WI38 (cell line): ENCODE results near the gene E2F8.

ENCODE experiments used
- H3K4me3 ChIP-seq: 2 replicates; pipeline ENCODE4 v1.5.1; 2011; ENCODE audit warnings: low read depth, mild to moderate bottlenecking, control low read depth, low read length
- TF ChIP-seq, protein P1 (sequence below): IDR thresholded peaks from 2 replicates; pipeline ENCODE4 v1.5.1; 2012; ENCODE audit warnings: low read depth, mild to moderate bottlenecking, control low read depth, low read length

E2F8 gene

DNA sequence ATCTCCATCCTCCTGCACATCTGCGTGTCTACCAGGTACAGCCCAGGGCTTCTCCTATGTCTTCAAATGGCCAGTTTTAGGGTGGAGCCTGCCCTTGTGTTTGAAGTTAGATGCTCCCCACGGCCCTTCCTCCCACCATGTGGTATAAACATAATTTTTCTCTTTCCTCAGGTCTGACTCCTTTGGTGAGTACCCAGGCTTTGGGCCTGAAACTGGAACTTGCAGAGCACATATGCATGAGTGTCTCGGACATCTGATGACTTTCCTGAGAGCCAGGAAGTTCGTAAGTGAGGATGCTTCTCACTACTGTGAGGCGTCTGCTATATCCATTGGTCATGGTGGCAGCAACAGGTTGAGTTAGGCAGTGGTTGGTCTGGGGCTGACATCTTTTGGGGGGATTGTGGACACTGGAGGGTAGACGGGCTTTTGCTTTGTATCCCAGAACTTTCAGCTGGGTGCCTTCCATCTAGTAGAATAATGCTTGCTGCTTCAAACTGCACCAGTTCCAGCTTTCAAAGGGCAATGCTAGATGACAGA, 55.2 kb downstream of the E2F8 start:
- TF ChIP-seq, protein P1, sequence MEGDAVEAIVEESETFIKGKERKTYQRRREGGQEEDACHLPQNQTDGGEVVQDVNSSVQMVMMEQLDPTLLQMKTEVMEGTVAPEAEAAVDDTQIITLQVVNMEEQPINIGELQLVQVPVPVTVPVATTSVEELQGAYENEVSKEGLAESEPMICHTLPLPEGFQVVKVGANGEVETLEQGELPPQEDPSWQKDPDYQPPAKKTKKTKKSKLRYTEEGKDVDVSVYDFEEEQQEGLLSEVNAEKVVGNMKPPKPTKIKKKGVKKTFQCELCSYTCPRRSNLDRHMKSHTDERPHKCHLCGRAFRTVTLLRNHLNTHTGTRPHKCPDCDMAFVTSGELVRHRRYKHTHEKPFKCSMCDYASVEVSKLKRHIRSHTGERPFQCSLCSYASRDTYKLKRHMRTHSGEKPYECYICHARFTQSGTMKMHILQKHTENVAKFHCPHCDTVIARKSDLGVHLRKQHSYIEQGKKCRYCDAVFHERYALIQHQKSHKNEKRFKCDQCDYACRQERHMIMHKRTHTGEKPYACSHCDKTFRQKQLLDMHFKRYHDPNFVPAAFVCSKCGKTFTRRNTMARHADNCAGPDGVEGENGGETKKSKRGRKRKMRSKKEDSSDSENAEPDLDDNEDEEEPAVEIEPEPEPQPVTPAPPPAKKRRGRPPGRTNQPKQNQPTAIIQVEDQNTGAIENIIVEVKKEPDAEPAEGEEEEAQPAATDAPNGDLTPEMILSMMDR = no peak

DNA sequence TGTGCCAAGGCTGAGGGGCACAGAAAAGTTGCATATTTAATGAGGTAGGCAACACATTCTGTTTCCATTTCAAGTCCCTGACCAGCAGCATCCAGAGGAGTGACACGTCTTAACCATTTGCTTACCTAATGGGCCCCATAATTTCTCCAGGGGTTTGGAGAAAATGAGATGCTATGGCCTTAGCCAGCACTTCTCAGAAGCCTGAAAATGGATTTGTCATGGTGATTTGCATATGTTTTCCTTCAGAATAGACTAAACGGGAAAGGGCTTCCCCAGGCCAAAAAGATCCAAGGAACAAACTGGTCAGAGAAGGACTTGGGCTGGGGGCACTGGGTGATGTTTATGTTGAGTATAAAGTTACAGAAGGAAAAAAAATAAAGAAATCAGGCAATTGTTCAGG, 55.7 kb downstream of the E2F8 start:
- TF ChIP-seq, protein P1 = no peak
- no peak overlapping the region for H3K4me3 ChIP-seq

More for the DNA sequence above, 55.2 kb downstream of the E2F8 start:
- no peak overlapping the region for H3K4me3 ChIP-seq

DNA sequence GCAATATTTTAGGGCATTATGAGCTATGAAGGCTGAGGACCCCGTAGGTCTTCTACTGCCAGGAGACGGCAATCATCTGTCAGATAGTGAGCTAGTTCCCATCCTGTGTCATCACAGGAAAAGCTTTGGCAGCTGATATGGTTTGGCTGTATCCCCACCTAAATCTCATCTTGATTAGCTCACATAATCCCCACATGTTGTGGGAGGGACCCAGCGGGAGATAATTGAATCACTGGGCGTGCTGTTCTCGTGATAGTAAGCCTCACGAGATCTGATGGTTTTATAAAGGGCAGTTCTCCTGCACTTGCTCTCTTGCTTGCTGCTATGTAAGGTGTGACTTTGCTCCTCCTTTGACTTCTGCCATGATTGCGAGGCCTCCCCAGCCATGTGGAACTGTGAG, 57.1 kb downstream of the E2F8 start:
- H3K4me3 ChIP-seq = no peak overlapping the region
- TF ChIP-seq, protein P1 = no peak

DNA sequence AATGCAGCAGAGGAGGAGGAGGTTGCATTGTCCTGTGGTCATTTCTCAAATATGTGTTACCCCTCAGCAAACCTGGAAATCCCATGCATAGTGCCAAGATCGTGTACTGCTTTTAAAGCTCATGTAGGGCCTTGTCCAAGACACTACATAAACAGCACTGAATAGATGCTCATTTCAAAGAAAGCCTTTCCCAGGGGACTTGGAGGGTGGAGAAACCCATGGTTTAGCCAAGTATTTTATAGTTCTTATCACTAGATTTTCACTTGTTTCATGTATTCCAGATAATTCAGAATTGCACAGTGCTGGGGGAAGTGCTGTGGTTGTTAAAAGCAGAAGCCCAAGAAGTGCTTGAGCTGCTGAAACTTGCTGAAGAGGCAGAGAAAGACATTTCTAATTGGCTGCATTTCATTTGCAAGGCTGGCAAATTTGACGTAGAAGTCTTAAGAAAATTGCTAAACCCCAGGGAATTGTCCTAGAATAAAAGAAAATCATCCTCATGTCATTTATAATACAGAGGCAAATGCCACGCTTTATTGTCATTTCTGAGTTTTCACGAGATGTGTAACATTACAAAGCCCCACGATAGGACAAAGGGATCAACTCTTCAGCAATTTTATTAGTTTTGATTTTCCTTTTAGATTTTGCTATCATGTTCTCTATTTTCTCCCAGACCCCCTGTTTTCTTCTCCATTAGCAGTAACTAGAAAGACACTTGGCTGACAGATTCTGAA, 59.0 kb downstream of the E2F8 start:
- no peak overlapping the region for H3K4me3 ChIP-seq
- TF ChIP-seq, protein P1 = no peak

DNA sequence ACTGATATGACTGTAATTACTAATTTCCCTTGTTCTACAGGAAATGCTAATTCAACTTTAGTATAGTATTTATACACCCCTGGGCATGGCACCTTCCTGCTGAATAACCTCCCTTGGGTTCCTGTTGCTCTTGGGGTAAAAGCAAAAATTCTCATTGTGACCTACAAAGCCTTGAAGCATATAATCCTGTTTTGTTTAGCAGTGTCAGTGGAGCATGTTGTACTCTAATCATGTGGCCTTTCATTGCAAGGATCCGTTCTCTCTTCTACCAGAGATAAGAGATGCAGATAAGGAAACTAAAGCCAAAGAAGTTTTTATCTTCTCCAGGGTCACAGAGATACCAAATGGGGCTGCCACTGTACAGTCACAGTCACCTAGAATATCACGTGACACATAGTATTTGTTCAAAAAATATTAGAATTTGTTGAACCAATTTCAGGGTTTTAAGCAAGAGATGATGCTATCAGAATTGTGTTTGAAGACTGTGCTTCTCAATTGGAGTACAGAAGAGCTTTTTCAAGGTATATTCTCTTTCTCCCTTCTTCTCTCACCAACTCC, 64.0 kb downstream of the E2F8 start:
- TF ChIP-seq, protein P1 = no peak

More for the DNA sequence above, 64.0 kb downstream of the E2F8 start:
- H3K4me3 ChIP-seq = no peak overlapping the region
